NCI-H1105 treated with DMSO at 0.1 percent for 48 hours (cell line): ENCODE data around the gene M1AP.
"Not testable (repeated sequence)": the region's sequence is repeated elsewhere in the genome, so short reads cannot be mapped to it uniquely, and the experiment has no call there.

Experiments used
- DNase-seq: peaks from one replicate; lab custom pipeline; 2025; lab: John Stamatoyannopoulos, UW

Gene M1AP

GRCh38 chr2:74653589-74653984 lies 5.5 kb upstream of the M1AP start:
- no peak for DNase-seq

DNA sequence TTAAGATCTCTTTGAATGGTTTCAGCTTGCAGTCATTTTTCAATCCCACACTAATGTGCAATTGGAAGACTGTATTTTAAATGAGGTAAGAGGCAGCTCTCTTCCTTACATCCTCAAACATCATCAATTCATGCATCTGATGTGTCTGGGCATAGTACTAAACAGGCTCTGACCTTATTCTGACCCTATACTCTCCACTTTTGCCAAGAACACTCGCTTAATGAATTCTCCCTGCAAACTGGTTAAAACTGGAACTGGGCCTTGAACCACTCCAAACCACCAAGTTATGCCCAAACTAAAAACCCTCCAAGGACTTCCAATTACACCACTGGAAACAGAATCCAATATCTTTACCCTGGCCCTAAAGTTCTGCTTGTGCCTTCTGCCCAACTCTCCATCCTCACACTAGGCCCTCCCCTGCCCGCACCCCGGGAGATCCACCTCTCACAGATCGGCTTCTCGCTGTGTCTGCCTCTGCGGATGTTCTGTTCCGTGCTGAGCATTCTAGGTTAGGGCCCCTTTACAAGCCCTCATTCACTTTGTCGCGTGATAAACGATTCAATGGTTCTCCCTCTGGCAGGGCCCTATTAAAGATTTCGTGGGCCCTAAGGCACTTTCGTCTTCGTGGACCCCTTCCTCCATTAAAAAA lies 1.2 kb downstream of the M1AP start:
- DNase-seq = no peak

GRCh38 chr2:74646201-74646600 lies 1.9 kb downstream of the M1AP start:
- no peak for DNase-seq

- DNase-seq = no peak
These were observed 2.8 kb downstream of the M1AP start for GRCh38 chr2:74645344-74645743.

GRCh38 chr2:74639550-74639949 lies 8.6 kb downstream of the M1AP start:
- no peak for DNase-seq

DNA sequence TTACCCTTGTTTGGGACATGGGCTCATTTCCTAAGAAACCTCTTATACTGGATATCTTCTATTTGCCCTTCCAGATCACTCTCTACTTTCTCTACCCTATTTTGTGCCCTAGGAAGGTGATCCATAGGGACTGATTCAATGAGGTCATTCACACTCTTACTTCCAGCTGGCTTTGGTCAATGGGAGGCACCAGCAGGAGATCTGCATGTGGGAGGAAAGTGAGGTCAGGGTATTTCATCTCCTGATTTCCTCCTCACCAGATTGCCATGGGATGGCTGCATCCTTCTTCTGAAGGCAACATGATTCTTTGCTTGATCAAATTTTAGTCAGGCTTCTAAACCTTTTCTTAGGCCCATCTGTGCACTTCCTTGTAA lies 15.2 kb downstream of the M1AP start:
- DNase-seq = no peak

DNA sequence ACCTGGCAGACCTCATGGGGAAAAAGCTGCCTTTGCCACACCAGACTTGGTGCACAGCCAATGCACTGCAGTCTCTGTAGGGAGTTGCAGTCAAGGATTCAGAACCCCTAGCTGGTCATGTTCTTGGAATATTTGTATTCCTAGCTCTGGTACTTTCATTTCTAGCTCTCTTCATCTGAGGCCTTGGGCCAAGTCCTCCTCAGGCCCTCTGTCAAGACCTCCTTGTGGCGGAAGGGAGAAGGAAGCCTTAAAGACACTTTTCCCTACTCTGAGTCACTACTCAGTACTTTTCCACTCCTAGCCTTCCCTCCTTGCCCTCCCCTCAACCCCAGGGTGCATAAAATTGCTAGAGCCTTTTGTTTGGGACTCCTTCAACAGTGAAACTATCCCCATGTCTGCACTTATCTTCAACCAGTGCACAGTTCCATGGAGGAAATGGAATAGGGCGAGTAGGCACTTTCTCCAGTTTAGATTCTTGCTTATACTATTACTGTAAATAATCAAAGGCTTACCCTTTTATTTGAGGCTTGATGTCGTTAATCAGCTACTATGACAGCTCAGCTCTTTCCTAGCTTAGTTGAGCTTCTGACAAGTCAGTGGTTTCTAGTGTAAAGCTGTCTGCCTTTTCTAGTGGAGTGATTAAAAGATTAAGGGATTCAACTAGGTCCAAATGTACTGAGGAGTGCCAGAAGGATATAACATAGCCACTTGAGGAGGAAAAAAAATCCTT lies 15.8 kb downstream of the M1AP start:
- no peak for DNase-seq

- not testable (repeated sequence) for DNase-seq
These were observed 17.7 kb downstream of the M1AP start for GRCh38 chr2:74630454-74630853.

GRCh38 chr2:74628538-74629105 lies 19.5 kb downstream of the M1AP start:
- DNase-seq = no peak

DNA sequence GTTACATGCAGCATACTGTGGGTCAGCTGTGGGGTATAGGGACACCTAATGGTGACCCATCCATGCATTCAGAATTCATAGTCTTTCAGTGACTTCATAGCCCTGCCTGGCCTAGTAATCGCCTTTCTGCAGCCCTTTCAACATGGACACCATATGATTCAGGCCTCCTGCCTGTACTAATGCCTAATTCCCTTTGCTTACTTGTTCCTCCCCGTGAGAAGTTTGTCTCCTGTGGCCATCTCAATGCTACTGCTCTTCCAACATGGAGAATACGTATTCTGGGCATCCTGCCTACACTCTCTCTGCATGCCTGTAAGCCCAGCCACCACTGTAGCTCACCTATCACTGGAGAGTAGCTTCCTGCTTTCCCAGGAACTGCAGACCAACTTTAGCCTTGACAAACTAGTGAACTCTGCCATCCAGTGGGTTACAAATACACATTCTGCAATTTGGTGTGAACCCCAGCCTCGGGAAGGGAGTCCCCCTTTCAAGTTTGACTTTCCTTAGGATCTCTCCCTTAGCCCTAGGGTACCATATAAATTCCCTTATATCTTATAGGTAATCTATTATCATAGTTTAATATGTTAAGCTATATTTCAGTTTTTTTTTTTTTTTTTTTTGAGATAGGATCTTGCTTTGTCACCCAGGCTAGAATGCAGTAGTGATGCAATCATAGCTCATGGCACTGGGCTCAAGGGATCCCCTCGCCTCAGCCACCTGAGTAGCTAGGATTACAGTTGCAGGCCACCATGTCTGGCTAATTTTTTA lies 22.3 kb downstream of the M1AP start:
- DNase-seq = no peak

- DNase-seq = no peak
These were observed 27.5 kb downstream of the M1AP start for GRCh38 chr2:74620671-74621070.

GRCh38 chr2:74619651-74620297 lies 28.4 kb downstream of the M1AP start:
- no peak for DNase-seq

DNA sequence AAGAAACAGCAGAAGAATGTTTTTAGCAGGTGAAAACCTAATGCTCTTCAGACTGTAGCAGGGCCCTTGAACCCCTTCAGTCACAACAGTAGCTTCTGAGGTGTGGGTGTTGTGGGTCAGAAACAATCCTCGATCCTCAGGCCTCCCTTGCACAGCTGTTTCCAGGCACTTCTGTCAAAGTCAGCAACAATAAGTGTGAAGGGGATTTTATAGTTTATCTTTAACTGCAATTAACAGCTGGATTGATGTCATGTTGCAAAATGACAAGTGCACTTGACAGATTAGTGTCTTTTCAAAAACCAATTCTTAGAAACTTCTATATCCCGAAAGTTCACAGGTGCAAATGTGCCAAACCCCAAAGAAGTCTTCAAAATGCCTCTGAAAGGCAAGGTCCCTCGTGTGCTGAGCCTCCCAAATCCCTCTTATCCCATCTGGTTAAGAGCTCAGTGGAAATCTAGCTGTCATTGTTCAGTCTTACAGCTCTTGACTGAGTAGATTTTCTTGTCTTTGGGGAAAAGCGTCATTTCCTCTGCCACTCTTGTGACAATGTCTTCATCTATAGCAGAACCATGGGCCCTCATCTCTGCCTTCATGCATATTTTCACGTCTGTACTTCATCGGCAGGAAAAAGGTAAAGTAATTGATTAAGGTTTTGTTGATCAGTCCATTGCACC lies 29.6 kb downstream of the M1AP start:
- DNase-seq = no peak

DNA sequence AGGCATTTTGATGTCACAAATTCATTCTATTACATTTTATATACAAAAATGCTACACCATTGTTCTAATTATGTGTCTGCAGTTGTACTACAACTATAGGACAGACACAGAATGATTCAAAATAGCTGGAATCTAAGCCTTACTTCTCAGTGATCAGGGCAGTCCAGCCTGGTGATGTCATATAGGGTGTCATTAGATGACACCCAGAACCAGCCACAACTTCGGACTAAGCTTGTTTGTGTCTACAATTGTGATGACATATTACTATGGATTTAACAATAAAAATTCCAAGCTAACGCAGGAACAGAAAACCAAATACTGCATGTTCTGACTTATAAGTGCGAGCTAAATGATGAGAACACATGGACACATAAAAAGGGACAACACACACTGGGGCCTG lies 31.0 kb downstream of the M1AP start:
- no peak for DNase-seq

DNA sequence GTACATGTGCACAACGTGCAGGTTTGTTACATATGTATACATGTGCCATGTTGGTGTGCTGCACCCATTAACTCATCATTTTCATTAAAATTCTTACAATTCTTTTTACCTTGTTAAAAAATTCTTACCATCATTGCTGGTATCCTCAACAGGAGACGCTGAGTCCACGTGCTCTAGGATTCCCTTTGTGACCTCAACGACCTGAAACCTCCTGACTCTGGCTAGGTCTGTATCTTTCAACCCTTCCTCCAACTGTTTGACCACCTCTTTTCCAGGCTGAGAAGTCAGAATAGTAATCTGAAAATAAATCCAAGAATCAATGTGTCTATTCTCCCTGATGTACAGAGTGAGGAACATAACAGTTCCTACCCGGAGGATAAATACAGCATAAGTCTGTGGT lies 41.2 kb downstream of the M1AP start:
- DNase-seq = no peak

GRCh38 chr2:74603282-74604000 lies 44.7 kb downstream of the M1AP start:
- DNase-seq = no peak

DNA sequence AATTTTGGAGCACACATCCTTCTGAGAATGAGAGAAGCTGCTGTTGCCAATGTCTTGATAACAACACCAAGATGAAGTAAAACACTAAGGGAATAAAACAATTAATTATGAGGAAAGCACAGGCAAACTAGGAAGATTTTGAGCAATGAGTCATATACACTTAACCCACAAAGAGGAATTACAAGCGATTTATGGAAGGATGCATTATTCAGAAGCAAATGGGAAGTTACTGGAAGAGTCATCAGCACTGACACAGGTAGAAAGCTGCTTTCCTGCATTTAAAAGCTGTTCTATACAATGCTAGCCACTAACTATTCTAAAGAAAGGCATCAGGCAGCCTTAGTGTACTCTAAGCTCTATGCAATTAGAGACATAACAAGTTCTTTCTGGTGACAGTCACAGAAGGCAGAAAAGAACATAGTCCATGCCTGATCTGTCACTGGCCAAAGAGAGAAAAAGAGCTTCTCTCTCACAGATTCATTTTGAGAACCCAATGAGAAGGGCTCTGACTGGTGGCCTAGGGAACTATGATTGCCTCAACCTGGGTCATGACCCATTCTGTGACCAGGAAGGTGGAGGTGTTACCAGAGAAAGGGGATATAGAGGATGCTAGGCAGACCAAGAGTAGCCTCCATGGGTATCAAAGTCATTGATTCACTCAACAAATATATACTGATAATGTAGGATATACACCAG lies 45.4 kb downstream of the M1AP start:
- DNase-seq = no peak

DNA sequence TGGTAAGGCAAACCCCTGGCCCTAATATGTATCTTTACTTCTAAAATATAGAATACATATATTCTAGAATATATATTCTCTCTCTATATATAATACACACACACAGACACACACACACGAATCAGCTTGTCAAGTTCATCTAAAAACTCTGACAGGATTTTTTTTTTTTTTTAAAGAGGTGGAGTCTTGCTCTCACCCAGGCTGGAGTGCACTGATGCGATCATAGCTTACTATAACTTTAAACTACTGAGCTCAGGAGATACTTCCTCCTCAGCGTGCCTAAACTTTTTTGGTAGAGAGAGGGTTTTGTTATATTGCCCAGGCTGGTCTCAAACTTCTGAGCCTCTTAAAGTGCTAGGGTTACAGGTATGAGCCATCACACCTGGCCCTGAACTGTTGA lies 48.5 kb downstream of the M1AP start:
- no peak for DNase-seq

GRCh38 chr2:74597410-74597809 lies 50.7 kb downstream of the M1AP start:
- peak; percentile 56 for DNase-seq

GRCh38 chr2:74596584-74596983 lies 51.5 kb downstream of the M1AP start:
- DNase-seq = no peak
